B cell (primary cell): ENCODE results near the gene SLC9A9.

Experiments
- EZH2 ChIP-seq: IDR thresholded peaks from 2 replicates; pipeline ENCODE4 v1.6.1; 2012; ENCODE audit warnings: borderline replicate concordance, low read depth, mild to moderate bottlenecking, moderate library complexity, low read length; ENCODE audit not compliant: insufficient read depth, poor library complexity, severe bottlenecking
- TF ChIP-seq, protein P1 (sequence below): fragments of 200-600 bp; IDR thresholded peaks from one replicate; pipeline ENCODE4 v1.8.0; 2022; ENCODE audit warnings: antibody characterized with exemption, mild to moderate bottlenecking

GRCh38 chr3:143895805-143896204 lies 47.5 kb upstream of the SLC9A9 start:
- TF ChIP-seq, protein P1, sequence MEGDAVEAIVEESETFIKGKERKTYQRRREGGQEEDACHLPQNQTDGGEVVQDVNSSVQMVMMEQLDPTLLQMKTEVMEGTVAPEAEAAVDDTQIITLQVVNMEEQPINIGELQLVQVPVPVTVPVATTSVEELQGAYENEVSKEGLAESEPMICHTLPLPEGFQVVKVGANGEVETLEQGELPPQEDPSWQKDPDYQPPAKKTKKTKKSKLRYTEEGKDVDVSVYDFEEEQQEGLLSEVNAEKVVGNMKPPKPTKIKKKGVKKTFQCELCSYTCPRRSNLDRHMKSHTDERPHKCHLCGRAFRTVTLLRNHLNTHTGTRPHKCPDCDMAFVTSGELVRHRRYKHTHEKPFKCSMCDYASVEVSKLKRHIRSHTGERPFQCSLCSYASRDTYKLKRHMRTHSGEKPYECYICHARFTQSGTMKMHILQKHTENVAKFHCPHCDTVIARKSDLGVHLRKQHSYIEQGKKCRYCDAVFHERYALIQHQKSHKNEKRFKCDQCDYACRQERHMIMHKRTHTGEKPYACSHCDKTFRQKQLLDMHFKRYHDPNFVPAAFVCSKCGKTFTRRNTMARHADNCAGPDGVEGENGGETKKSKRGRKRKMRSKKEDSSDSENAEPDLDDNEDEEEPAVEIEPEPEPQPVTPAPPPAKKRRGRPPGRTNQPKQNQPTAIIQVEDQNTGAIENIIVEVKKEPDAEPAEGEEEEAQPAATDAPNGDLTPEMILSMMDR, result peak; percentile 77
- no peak for TF ChIP-seq EZH2
